ENCODE measurements around the gene FZR1. TPM values are rescaled to one million over a fixed set of nuclear protein-coding genes. Genes with fewer than 3 reads are reported as not detected.

The FZR1 gene
- total and polyA plus RNA-seq, 9 of the 15 experiments (the other 6 are each of a cell fraction or from before 2014, with no cell fraction given): 0.18 to 48.0 (median 22.2) TPM

DNA sequence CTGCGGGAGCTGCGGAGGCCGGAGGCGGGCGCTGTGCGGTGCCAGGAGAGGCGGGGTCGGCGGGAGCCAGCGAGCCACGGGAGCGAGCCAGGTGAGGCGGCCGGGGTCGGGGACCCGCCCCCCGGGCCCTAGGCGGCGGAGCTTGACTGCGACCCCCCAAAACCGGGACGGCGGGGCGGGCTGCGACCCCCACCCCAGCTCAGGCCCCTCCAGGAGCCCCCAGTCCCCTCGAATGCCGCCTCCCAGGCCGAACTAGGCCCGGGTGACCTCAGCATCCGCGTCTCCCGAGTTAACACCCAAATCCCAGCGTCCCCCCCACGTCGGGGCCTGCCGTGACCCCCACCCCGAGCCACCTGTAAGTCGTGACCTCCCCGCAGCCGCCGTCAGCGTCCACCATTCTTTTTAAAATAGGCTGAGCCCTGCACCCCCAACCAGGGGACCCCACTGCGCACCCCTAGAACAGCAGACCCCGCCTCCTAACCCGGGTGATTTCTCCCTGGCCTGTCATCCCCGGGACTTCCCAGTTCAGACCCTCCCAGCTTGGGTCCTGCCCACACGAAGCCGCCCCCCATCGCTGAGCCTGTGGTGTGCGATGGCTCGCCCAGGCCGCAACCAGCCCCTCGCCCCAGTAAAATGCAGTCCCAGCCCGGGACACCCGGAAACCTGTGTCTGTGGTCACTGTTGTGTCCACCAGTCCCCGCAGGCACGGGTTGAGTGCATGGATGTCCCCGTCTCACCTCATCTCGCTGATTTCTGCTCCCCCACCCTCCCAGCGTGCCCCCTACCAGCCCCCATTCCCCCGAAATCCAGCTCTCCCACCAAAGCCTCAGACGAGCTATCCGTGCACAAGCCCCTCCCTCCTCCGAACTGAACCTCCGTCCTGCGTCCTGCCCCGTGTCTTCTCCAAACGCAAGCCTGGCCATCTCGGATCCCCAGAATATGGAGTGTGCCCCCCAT lies 551 bp downstream of the FZR1 start (continued):
- TF ChIP-seq, protein P1, sequence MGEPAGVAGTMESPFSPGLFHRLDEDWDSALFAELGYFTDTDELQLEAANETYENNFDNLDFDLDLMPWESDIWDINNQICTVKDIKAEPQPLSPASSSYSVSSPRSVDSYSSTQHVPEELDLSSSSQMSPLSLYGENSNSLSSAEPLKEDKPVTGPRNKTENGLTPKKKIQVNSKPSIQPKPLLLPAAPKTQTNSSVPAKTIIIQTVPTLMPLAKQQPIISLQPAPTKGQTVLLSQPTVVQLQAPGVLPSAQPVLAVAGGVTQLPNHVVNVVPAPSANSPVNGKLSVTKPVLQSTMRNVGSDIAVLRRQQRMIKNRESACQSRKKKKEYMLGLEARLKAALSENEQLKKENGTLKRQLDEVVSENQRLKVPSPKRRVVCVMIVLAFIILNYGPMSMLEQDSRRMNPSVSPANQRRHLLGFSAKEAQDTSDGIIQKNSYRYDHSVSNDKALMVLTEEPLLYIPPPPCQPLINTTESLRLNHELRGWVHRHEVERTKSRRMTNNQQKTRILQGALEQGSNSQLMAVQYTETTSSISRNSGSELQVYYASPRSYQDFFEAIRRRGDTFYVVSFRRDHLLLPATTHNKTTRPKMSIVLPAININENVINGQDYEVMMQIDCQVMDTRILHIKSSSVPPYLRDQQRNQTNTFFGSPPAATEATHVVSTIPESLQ (CRISPR knock-in tag; IDR thresholded peaks at IDR 0.05): no peak
- TF ChIP-seq RB1 (IDR thresholded peaks at IDR 0.05; ENCODE audit: low read depth): peak; percentile 73; the same call in 1 of the 2 replicates
- TF ChIP-seq, protein P2, sequence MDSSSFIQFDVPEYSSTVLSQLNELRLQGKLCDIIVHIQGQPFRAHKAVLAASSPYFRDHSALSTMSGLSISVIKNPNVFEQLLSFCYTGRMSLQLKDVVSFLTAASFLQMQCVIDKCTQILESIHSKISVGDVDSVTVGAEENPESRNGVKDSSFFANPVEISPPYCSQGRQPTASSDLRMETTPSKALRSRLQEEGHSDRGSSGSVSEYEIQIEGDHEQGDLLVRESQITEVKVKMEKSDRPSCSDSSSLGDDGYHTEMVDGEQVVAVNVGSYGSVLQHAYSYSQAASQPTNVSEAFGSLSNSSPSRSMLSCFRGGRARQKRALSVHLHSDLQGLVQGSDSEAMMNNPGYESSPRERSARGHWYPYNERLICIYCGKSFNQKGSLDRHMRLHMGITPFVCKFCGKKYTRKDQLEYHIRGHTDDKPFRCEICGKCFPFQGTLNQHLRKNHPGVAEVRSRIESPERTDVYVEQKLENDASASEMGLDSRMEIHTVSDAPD (CRISPR knock-in tag; IDR thresholded peaks at IDR 0.05): no peak
- TF ChIP-seq NONO (IDR thresholded peaks at IDR 0.05; ENCODE audit: low read depth in 2 of 2, low read length in 1 of 2): peak in 1 of 2 experiments; percentile 67; a peak in 1 of 4 replicates
- no peak for TF ChIP-seq KAT7 (CRISPR knock-in tag; IDR thresholded peaks at IDR 0.05; ENCODE audit: borderline replicate concordance)
- no peak for TF ChIP-seq DMBX1 (CRISPR knock-in tag; IDR thresholded peaks at IDR 0.05; ENCODE audit: borderline replicate concordance)
- TF ChIP-seq COPS2 (conservative IDR thresholded peaks at IDR 0.05): no peak
- no peak for TF ChIP-seq ZNF224 (CRISPR knock-in tag; IDR thresholded peaks at IDR 0.05)
- TF ChIP-seq, protein P3, sequence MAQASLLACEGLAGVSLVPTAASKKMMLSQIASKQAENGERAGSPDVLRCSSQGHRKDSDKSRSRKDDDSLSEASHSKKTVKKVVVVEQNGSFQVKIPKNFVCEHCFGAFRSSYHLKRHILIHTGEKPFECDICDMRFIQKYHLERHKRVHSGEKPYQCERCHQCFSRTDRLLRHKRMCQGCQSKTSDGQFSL (CRISPR knock-in tag; IDR thresholded peaks at IDR 0.05): peak; percentile 82; the same call in 1 of the 2 replicates
- TF ChIP-seq, protein P3 (tag; IDR thresholded peaks at IDR 0.05): peak in 1 of 2 experiments; percentile 71; a peak in 1 of 4 replicates
- TF ChIP-seq, protein P4, sequence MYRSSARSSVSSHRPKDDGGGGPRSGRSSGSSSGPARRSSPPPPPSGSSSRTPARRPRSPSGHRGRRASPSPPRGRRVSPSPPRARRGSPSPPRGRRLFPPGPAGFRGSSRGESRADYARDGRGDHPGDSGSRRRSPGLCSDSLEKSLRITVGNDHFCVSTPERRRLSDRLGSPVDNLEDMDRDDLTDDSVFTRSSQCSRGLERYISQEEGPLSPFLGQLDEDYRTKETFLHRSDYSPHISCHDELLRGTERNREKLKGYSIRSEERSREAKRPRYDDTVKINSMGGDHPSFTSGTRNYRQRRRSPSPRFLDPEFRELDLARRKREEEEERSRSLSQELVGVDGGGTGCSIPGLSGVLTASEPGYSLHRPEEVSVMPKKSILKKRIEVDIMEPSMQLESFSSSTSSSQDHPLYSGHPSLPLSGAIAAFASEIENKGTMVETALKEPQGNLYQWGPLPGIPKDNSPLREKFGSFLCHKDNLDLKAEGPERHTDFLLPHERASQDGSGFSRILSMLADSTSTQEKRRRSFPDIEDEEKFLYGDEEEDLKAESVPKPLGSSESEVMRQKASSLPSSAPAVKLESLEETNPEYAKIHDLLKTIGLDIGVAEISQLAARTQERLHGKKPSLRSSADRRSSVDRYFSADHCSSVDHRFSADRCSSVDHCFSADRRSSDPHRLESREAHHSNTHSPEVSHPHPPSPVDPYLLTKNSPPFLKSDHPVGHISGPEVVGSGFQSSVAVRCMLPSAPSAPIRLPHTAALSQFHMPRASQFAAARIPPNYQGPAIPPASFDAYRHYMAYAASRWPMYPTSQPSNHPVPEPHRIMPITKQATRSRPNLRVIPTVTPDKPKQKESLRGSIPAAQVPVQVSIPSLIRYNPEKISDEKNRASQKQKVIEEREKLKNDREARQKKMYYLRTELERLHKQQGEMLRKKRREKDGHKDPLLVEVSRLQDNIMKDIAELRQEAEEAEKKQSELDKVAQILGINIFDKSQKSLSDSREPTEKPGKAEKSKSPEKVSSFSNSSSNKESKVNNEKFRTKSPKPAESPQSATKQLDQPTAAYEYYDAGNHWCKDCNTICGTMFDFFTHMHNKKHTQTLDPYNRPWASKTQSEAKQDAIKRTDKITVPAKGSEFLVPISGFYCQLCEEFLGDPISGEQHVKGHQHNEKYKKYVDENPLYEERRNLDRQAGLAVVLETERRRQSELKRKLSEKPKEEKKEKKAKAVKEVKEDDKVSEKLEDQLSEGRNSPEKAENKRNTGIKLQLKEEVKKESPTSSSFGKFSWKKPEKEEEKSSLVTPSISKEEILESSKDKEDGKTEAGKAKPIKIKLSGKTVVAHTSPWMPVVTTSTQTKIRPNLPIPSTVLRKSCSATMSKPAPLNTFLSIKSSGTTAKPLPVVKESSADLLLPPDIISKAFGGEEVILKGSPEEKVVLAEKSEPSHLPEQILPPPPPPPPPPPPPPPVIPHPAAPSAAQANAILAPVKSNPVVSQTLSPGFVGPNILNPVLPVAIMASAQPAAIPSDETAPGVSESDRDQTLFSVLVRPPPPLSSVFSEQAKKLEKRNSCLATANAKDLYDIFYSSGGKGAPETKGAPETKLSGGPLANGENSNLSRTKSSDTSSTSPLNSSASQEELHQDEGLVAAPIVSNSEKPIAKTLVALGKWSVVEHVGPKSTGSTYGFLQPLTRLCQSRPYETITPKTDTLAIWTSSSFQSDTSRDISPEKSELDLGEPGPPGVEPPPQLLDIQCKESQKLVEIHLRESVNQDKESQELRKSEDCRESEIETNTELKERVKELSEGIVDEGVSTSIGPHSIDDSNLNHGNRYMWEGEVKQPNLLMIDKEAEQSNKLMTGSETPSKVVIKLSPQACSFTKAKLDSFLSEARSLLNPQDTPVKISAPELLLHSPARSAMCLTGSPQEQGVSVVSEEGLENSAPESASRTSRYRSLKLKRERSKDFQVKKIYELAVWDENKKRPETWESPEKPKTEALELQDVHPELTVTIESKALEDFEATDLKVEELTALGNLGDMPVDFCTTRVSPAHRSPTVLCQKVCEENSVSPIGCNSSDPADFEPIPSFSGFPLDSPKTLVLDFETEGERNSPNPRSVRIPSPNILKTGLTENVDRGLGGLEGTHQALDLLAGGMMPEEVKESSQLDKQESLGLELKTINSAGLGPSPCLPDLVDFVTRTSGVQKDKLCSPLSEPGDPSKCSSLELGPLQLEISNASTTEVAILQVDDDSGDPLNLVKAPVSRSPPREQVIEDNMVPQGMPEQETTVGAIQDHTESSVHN (IDR thresholded peaks at IDR 0.05; ENCODE audit: borderline replicate concordance in 1 of 2, low read depth in 1 of 2): no peak
- TF ChIP-seq HNRNPH1 (optimal IDR thresholded peaks at IDR 0.05; ENCODE audit: low read depth, low read length): no peak
- no peak for TF ChIP-seq RFX7 (CRISPR knock-in tag; IDR thresholded peaks at IDR 0.05)
